CD4-positive, alpha-beta T cell treated with Interleukin-6 at 100 ng/mL for 8 hours (primary cell): ENCODE results near the gene KBTBD12.

Source experiments
- DNase-seq: peaks from one replicate; pipeline ENCODE4 v3.0.0-alpha.2; 2020; ENCODE audit warnings: mixed read lengths, low spot score

The KBTBD12 gene

GRCh38 chr3:127985655-127986225, 70.7 kb downstream of the KBTBD12 start:
- no peak for DNase-seq

GRCh38 chr3:127986803-127987202, 71.8 kb downstream of the KBTBD12 start:
- no peak for DNase-seq

- DNase-seq: no peak
These were observed 72.4 kb downstream of the KBTBD12 start for GRCh38 chr3:127987309-127987995.

DNA sequence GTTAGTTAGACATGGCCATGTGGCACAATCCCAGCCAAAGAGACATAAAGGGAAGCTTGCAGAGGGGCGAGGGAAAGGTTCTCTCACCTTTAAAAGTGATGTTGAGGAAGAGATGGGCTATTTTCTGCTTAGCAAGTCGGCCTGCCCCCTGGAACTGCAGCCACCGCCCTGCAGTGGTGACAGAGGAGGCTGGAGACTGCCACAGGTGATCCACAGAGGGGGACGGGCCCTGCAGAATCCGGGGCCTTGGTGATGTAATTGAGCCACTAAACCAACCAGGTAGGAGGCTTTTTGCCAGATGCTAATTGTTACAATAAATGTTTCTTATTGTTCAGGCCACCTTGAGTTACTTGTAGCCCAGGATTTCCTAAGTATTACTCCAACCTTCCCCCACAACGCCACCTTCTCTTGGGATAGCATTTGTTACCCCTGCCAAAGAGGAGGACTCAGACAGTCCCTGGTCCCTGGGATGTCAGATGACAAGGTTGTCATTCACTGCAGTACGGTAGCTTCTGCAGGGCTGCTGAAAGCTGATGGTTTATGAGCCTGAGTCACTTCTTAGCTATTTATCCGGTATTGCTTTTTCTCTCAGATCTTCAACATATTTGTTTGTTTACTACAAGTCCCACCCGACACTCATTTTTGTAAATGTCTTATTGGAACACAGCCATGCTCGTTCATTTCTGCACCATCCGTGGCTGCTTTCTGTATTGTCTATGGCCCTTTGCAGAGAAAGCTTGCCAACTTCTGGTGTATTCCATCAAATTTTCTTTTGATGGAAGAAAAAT, 73.9 kb downstream of the KBTBD12 start:
- DNase-seq: no peak

DNA sequence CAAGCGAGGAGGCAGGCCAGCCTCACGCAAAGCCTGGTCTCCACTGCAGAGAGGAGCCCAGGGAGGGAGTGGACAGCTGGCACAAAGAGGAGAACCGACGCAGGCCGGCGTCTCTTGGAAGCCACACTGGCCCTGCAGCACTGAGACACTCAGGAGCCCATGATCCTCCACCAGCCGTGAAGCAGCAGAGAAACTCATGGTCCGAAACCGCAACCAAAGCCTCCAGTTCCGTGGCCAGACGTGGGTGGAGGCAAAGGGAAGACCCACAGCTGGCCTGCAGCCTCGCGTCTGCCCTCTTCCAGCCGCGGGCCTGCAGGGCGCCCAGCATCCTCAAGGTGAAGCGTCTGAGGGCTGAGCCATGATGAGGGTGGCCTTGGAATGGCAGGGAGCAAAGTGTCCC, 75.0 kb downstream of the KBTBD12 start:
- DNase-seq: no peak

DNA sequence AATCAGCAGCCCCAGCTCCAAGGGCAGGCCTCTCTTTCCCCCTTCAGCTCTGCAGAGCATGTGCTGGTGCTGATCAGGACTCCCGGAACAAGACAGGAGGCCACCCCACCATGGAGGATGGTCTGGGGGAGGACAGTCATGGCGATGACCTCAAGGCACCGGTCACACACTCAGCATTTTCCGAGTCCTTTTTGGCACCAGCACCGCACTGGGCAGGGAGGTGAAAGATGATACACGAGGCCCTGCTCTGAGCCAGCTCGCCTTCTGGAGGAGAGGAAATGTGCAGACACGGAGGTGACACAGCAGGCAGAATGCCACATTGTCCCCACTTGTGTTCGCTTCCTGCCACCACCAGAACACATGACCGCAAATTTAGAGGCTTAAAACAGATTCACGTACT, 75.4 kb downstream of the KBTBD12 start:
- DNase-seq: no peak

GRCh38 chr3:127991251-127991650, 76.2 kb downstream of the KBTBD12 start:
- DNase-seq: no peak

GRCh38 chr3:127991681-127992080, 76.6 kb downstream of the KBTBD12 start:
- no peak for DNase-seq

DNA sequence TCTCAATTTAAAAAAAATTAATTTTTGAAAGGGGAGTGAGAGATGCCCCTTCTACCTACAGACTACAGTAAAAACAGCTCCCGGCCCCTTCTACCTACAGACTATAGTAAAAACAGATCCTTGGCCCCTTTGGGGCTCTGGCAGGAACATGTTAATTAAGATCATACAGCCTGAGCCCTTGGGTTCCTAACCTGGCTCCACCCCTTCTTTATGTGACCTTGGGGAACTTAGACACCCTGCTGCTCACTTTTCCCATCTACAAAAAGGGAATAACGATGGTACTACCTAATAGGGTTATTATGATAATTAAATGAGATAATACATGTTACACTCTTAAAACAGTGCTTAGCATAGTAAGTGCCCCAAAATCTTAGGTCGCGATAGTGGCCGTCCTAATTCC, 77.1 kb downstream of the KBTBD12 start:
- no peak for DNase-seq

- DNase-seq: no peak
These were observed 79.0 kb downstream of the KBTBD12 start for GRCh38 chr3:127994011-127994410.

- no peak for DNase-seq
These were observed 82.0 kb downstream of the KBTBD12 start for GRCh38 chr3:127997016-127997415.

DNA sequence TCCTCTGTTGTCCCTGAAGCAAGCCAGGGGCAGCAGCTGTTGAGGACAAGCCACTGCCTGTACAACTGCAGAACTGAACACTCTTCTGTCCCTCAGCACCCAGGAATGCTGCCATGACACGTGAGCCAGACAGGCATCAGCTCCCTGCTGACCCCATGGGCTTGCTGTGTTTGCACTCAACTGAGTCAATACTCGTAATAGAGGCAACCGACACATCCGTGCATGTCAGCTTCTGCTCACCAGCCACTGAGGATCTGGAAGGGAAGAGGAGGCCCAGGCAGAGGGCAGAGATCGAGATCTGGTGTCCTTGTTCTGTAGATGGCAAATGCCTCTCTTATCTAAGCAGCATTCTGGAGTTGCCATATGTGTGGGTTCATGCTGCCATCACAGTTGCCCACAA, 82.9 kb downstream of the KBTBD12 start:
- DNase-seq: no peak

- no peak for DNase-seq
These were observed 83.6 kb downstream of the KBTBD12 start for GRCh38 chr3:127998596-127998995.

- no peak for DNase-seq
These were observed 84.6 kb downstream of the KBTBD12 start for GRCh38 chr3:127999509-128000106.

- no peak for DNase-seq
These were observed 86.5 kb downstream of the KBTBD12 start for GRCh38 chr3:128001576-128001975.

GRCh38 chr3:128004661-128005060, 89.6 kb downstream of the KBTBD12 start:
- no peak for DNase-seq

DNA sequence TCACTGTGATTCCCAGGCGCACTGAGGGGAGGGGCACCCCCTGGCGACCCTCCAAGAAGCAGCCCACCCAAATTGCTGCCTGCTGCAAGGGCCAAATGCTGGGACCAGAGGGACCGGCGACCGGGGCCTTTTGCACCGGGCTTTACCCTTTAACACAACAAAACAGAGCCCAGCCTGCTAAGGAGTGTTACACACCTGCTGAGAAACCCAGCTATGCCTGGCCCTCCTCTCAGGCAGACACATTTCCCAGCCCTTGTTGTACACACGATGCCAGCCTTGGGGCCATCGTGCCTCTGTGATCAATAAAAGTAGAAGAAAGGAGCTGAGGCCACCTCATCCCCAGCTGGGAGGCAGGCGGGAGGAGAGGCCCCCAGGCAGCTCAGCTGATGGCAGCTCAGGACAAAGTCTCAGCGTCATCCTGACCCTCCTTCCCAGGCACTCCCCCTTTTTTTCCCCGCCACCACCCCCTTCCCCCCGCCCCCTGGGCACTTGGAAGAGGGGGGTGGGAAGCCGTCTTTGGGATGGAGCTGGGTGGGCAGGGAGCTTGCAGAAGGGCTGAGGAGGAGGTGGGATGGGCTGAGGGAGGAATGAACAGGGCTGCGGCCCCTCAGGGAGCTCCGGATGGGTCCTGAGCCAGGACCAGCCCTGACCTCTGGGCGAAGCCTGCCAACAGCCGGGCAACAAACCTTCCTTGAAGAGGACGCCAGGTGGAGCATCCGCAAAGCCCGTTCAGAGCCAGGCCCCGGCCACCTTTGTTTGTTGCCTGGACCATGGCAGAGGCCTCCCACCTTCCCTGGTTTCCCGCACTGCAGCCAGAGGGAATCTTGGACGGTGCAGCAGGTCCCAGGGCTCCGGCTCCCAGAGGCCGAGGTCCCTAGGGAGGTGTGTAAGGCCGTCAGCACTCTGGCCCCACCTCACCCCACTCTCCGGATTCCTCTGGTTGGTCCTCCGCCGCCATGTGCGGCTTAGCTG, 91.3 kb downstream of the KBTBD12 start:
- DNase-seq: no peak

- DNase-seq: no peak
These were observed 92.0 kb downstream of the KBTBD12 start for GRCh38 chr3:128007033-128007424.

DNA sequence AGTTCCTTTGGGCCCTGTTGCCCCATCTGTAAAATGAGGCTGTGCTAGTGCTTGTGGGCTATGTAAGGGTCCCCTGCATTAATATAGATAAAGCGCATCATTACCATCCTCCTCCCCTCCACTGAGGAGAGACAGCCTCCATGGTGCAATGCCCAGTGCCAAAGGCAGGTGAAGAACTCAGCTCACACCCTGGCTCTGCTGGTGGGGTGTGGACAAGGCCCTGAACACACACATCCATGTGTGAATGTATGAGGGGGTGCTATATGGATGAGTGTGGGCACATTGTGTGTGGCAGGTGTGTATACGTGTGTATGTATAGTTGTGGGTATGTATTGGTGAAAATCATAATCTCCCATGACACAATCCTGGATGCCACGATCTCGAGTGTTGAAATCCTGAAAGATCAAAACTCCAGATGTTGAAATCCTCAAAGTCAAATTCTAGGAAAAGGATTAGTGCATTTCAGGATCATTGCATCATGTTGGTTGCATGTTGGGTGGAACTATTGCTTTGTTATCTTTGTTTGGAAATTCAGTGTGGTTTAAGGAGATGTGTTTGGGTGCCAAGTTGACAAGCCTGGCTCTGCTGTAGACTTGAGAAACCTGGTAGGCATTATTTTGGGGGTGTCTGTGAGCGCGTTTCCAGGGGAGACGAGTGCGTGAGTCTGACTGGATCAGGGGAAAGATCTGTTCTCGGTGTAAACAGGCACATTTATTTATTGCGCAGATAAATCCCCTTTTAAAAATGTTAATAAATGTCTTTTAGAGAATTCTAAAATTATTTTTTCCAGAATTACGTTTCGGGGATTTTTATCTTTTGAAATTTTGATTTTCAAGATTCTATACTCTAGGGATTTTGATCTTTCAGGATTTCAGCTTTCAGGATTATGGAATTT, 95.2 kb downstream of the KBTBD12 start:
- no peak for DNase-seq

GRCh38 chr3:128011140-128011539, 96.1 kb downstream of the KBTBD12 start:
- DNase-seq: no peak

- no peak for DNase-seq
These were observed 97.0 kb downstream of the KBTBD12 start for GRCh38 chr3:128012050-128012449.
